Parietal lobe (tissue), 1 donor: ENCODE results near the gene OR2M5. TPM values are rescaled to one million over a fixed set of nuclear protein-coding genes. Genes with fewer than 3 reads are reported as not detected.

Experiments
- total RNA-seq: library from RNA; depleted of rRNA; stranded (reverse); fragments of >200 nt; gene quantifications from one replicate; pipeline ENCODE4 v1.2.3, GENCODE V29; 2014

The OR2M5 gene, protein sequence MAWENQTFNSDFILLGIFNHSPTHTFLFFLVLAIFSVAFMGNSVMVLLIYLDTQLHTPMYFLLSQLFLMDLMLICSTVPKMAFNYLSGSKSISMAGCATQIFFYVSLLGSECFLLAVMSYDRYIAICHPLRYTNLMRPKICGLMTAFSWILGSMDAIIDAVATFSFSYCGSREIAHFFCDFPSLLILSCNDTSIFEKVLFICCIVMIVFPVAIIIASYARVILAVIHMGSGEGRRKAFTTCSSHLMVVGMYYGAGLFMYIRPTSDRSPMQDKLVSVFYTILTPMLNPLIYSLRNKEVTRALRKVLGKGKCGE
- not detected for total RNA-seq

DNA sequence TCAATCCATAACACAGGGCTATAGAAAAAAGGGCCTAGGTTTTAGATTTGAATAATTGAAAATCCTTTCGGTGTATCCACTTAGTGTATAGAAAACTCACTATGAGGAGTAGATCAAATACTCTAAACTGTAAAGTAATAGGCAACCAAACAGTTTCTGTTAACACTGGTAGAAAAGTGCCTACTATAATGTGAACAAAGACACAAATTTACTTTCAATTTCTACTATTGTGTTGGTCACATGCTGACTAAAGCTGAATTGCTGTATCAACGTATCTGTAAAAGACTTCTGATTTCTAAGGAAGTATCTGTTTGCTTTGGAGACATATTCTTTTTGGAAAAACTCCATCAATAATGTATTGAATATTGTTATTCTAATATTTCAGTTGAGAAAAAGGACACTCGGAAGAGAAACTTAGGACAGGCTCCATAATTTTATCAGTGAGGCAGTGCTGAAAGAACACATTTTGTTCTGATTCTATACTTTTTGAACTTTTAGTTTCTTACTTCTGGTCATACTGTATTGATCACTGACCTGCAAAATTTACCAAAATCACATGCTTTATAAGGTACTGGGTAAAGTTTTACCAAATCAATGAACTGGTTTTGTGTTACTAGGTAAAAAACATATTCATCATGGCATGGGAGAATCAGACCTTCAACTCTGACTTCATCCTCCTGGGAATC, at the start of gene OR2M5:
Gene OR2M5, plus strand, starts transcription at position 636 of the 686 bp plus-strand sequence. Its CDS starts 0 bp downstream, at position 636.

DNA sequence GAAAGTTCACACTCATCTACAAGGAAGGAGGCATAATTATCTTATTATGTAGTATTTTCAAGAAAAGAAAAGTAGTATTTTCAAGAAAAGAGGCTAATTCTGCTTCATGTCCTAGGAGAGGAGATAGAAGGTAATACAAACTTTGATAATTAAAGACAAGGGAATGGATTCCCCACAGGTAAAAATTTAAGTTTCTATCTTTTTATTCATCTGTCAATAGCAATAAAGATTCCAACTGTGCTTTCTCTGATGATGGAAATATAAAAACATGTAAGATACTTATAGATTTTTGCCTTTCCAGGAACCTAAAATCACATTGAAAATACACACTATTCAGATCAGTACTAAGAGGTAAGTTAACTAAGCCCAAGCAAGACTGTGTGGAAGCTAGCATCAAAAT, 29.6 kb downstream of the OR2M5 start, which contains the start of gene OR2M2:
Gene OR2M2, plus strand, starts transcription at position 301 of the 400 bp plus-strand sequence. CDS start 5,165 bp downstream, outside the sequence.

Other genes starting within 250 kb of the OR2M5 start
- 6.3 TPM for gene OR2W3, start 249.6 kb upstream of the OR2M5 start, total RNA-seq
- gene OR2T8, start 224.9 kb upstream of the OR2M5 start, total RNA-seq: 0.94 TPM
- gene OR2AJ1, start 220.3 kb upstream of the OR2M5 start, total RNA-seq: not detected
- 5.0 TPM for gene OR2L8, start 196.3 kb upstream of the OR2M5 start, total RNA-seq
- gene OR2AK2, start 179.9 kb upstream of the OR2M5 start, total RNA-seq: 6.6 TPM
- 3.1 TPM for gene OR2L5, start 131.5 kb upstream of the OR2M5 start, total RNA-seq
- gene OR2L2, start 115.1 kb upstream of the OR2M5 start, total RNA-seq: 1.6 TPM
- 2.8 TPM for gene OR2L3, start 98.3 kb upstream of the OR2M5 start, total RNA-seq
- gene OR2L13, start 50.0 kb upstream of the OR2M5 start, total RNA-seq: 1.9 TPM
- not detected for gene OR2M2, start 29.7 kb downstream of the OR2M5 start, total RNA-seq
- 0.63 TPM for gene OR2M3, start 52.1 kb downstream of the OR2M5 start, total RNA-seq
- gene OR2M4, start 86.3 kb downstream of the OR2M5 start, total RNA-seq: 0.31 TPM
- gene OR2T33, start 132.8 kb downstream of the OR2M5 start, total RNA-seq: not detected
- not detected for gene OR2T12, start 158.3 kb downstream of the OR2M5 start, total RNA-seq
- gene OR2M7, start 179.4 kb downstream of the OR2M5 start, total RNA-seq: not detected
- gene OR14C36, start 203.6 kb downstream of the OR2M5 start, total RNA-seq: not detected
- gene OR2T4, start 216.5 kb downstream of the OR2M5 start, total RNA-seq: not detected
- not detected for gene OR2T6, start 230.6 kb downstream of the OR2M5 start, total RNA-seq